ENCODE measurements around the gene VIT.
"Not testable (repeated sequence)": the region's sequence is repeated elsewhere in the genome, so short reads cannot be mapped to it uniquely, and the experiment has no call there.

Gene VIT

DNA sequence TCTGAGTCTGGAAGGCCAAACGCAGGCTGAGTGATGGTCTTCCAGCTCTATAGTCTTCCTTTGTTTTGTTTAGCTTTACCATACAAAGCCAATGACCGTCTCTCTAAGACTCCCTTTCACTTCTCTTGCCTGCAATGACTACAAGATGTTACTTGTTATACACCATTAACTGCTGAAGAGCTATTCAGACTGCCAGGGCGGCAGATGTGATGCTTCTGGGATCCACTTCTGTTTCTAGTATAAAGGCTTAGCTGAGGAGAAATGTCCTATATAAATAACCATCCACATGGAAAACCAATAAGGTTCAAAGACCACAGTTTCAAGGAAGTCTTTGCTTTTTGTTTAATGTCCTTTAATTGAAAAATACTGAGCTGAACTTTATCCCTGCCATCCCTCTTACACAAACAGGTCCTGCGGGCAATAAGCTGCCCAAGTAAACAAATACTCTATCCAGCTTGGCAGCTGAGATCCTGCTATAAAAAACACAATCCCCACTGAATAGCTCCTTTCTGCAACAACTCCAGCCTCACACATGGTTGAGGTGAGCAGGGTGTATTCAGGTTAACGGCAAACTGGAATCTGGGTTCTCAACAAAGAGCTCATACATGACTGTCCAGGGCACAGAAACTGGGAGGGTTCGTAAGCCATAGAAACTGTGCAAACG is 124.6 kb downstream of the VIT start:
- Histone ChIP-seq H3K4me3 (ENCODE audit: low read depth, low read length) (no peak overlapping the region), H3K27me3 (replicated peaks) (no peaks in the 10 kb centered on the region), H3K27ac (no peak overlapping the region), H3K36me3 (replicated peaks) (no peaks in the 10 kb centered on the region)
- no peak for DNase-seq
- in situ Hi-C loops (cut with HindIII; ENCODE audit: low pct_ligation_motif_present, low sequenced_read_pairs): no loop called here
- TF ChIP-seq, protein P1, sequence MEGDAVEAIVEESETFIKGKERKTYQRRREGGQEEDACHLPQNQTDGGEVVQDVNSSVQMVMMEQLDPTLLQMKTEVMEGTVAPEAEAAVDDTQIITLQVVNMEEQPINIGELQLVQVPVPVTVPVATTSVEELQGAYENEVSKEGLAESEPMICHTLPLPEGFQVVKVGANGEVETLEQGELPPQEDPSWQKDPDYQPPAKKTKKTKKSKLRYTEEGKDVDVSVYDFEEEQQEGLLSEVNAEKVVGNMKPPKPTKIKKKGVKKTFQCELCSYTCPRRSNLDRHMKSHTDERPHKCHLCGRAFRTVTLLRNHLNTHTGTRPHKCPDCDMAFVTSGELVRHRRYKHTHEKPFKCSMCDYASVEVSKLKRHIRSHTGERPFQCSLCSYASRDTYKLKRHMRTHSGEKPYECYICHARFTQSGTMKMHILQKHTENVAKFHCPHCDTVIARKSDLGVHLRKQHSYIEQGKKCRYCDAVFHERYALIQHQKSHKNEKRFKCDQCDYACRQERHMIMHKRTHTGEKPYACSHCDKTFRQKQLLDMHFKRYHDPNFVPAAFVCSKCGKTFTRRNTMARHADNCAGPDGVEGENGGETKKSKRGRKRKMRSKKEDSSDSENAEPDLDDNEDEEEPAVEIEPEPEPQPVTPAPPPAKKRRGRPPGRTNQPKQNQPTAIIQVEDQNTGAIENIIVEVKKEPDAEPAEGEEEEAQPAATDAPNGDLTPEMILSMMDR (IDR thresholded peaks at IDR 0.05; ENCODE audit: low read depth, low read length, missing control alignments): no peak

DNA sequence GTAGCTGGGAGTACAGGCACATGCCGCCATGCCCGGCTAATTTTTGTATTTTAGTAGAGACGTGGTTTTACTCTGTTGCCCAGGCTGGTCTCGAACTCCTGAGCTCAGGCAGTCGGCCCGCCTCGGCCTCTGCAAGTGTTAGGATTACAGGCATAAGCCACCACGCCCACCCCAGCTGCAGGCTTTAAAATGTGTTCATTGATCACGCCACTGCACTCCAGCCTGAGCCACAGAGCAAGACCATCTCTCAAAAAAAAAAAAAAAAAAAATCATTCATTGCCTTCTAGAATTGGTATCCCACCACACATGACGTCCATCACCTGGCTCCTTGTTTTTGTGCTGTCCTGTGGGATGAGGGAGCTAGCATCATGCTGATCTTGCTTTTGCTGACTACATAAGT is 127.4 kb downstream of the VIT start:
- in situ Hi-C loops (cut with HindIII; ENCODE audit: low pct_ligation_motif_present, low sequenced_read_pairs): no loop called here
- no peaks in the 10 kb centered on the region for H3K36me3 ChIP-seq (replicated peaks)
- no peaks in the 10 kb centered on the region for H3K27me3 ChIP-seq (replicated peaks)
- DNase-seq: no peak
- no peak overlapping the region for H3K4me3 ChIP-seq (ENCODE audit: low read depth, low read length)
- TF ChIP-seq, protein P1 (IDR thresholded peaks at IDR 0.05; ENCODE audit: low read depth, low read length, missing control alignments): no peak
- no peak overlapping the region for H3K27ac ChIP-seq

DNA sequence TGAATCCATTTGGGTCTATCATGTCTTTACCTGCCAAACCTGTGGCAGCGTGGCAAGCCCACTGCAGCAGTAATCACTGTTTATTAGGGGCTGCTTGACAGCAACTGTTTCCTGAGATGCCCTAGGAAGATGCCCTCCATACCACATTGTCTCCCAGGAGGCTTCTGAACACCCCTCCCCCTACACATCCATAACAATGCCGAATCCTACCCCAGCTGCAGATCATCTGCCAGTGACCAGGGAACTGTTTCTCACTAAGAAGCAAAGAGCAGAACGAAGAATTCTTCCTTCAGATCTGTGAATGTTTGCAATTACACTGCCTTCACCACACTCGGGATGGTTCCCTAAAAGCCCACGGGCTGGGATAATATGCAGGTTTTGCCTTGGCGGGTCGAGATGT is 127.8 kb downstream of the VIT start:
- in situ Hi-C loops (cut with HindIII; ENCODE audit: low pct_ligation_motif_present, low sequenced_read_pairs): no loop called here
- Histone ChIP-seq H3K27ac (no peak overlapping the region), H3K36me3 (replicated peaks) (no peaks in the 10 kb centered on the region), H3K4me3 (ENCODE audit: low read depth, low read length) (no peak overlapping the region), H3K27me3 (replicated peaks) (no peaks in the 10 kb centered on the region)
- no peak for DNase-seq
- TF ChIP-seq, protein P1 (IDR thresholded peaks at IDR 0.05; ENCODE audit: low read depth, low read length, missing control alignments): no peak

DNA sequence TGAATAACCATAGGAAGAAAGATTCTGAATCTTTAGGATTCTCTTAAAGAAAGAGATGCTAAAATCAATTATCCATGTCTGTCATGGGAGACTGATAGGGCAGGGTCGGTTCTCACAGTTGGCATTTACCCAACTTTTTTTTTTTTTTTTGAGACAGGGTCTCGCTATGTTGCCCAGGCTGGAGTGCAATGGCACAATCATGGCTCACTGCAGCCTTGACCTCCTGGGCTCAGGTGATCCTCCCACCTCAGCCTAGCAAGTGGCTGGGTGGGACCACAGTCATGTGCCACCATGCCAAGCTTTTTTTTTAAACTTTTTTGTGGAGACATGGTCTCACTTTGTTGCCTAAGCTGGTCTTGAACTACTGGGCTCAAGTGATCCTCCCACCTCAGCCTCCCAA is 128.2 kb downstream of the VIT start:
- H3K27me3 ChIP-seq (replicated peaks); in situ Hi-C loops (cut with HindIII; ENCODE audit: low pct_ligation_motif_present, low sequenced_read_pairs); H3K36me3 ChIP-seq (replicated peaks); H3K27ac ChIP-seq; H3K4me3 ChIP-seq (ENCODE audit: low read depth, low read length); DNase-seq: not testable (repeated sequence)

DNA sequence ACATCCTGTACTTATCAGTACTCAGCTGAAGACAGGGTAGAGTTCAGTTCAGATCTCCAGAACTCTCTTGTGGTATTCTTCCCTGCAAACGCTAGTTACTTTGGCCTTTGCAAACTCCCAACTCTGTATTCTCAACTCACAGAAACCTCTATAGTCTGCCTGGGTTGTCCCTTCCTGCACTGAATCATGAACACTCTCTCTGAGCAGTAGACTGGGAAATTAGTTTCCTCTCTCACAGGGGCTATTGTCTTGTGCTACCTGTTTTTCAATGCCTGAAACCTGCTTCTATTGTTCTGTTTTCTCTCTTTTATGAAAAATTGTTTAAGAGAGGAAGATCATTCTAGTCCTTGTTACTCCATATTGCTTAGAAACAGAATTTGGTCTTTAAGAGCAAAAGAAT is 134.7 kb downstream of the VIT start:
- no peaks in the 10 kb centered on the region for H3K36me3 ChIP-seq (replicated peaks)
- DNase-seq: no peak
- TF ChIP-seq, protein P1 (IDR thresholded peaks at IDR 0.05; ENCODE audit: low read depth, low read length, missing control alignments): no peak
- in situ Hi-C loops (cut with HindIII; ENCODE audit: low pct_ligation_motif_present, low sequenced_read_pairs): no loop called here
- no peak overlapping the region for H3K4me3 ChIP-seq (ENCODE audit: low read depth, low read length)
- no peaks in the 10 kb centered on the region for H3K27me3 ChIP-seq (replicated peaks)
- H3K27ac ChIP-seq: no peak overlapping the region

DNA sequence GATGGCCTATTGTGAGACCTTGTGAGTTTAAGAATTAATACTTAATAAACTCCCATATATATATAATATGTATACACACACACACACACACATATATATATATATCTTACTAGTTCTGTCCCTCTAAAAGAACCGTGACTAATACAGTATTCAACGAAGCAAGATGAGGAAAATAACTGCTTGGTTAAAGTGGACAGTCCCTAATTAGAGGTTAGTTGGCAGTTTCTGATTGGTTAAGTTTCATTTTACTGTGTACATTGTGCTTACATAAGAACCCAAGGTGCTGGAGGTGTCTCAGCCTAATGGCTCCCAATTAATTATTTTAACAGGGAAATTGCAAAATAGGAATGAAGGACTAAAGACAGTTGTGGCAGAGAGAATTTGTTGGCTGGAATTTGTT is 137.7 kb downstream of the VIT start:
- Histone ChIP-seq H3K4me3 (ENCODE audit: low read depth, low read length) (no peak overlapping the region), H3K27me3 (replicated peaks) (no peaks in the 10 kb centered on the region), H3K27ac (no peak overlapping the region), H3K36me3 (replicated peaks) (no peaks in the 10 kb centered on the region)
- TF ChIP-seq, protein P1 (IDR thresholded peaks at IDR 0.05; ENCODE audit: low read depth, low read length, missing control alignments): no peak
- no peak for DNase-seq
- in situ Hi-C loops (cut with HindIII; ENCODE audit: low pct_ligation_motif_present, low sequenced_read_pairs): no loop called here
